GM12892 (cell line): ENCODE data around the gene HARS1.

Source experiments
- POLR2A ChIP-seq: IDR thresholded peaks from 2 replicates; pipeline ENCODE4 v1.6.1; 2011; ENCODE audit warnings: low read depth, low read length, control low read depth
- POLR2AphosphoS5 ChIP-seq: IDR thresholded peaks from 2 replicates; pipeline ENCODE4 v1.6.1; 2011; ENCODE audit warnings: low read depth, low read length, control low read depth

DNA sequence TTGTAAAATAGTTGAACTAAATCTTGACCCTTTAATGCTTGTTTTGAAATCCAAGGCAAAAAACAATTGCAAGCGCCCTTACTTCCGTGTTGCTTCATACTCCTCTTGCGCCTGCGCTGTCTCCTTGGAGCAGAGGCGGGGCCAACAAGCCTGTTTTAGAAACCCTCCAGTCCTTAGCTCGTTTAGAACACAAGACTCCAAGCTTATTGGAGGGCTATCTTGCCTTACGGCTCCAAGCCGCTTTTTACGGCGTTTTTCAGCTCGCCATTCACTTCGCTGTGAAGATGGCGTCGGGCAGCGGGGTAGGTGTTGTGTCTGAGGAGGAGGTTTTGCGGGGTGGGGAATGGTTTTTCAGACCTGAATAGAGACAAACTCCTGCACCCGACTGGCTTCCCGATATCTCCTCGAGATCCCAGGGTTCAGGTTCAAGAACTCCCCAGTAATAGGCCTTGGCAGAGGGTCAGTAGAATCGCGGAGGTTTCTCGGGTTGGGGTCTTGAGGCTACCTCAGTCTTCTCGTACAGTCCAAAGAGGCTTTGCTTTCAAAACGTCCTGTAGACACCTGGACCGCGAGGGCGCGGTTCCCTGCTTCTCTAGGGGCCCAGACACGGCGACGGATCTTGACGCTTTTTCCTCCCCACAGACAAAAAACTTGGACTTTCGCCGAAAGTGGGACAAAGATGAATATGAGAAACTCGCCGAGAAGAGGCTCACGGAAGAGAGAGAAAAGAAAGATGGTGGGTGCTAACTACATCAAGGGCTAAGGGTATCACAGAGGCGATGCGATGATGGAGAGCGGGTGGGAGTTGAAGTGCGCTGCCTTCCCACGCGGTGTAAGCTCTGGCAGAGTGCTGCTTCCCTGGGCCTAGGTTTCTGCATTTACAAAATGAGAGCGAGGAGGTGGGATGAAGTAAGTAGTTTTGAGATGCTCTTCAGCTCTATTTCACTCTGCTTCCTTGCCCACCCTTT is 9.3 kb upstream of the HARS1 start, which contains the start of gene ZMAT2:
- TF ChIP-seq POLR2A (peak; percentile 89), POLR2AphosphoS5 (peak; percentile 89)
